ENCODE data around the gene USP6NL.

USP6NL gene

DNA sequence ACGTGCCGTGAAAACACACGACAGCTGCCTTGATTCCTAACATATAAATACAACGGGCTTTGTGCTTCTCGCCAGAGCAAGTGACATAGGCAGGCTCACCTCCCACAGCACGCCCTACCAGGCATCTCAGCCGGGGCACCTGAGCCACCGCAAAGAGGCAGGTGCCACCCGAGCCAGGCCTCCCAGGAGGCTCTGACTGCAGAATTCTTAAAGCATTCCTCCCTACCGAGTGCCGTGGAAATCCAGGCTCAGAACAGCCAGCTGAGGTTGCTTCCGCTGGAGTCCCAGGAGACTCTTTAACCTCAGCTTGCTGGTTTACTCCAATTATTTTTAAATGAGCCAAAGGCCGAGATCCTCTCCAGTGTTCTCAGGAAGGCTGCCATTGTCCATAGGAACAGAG lies 206.5 kb downstream of the USP6NL start:
- no peak for DNase-seq (ENCODE audit: extremely low read depth, insufficient read length)
- no peak overlapping the region for H3K4me3 ChIP-seq (replicated peaks; ENCODE audit: low read depth, low read length)
- no peak for TF ChIP-seq CTCF (IDR thresholded peaks at IDR 0.05; ENCODE audit: insufficient read depth, low read length, poor library complexity, severe bottlenecking)
- H3K36me3 ChIP-seq (ENCODE audit: control insufficient read depth, insufficient read depth, low read length), result no peaks in the 10 kb centered on the region
- no peaks in the 10 kb centered on the region; the same call in 1 of the 2 replicates for H3K27me3 ChIP-seq (replicated peaks; ENCODE audit: control insufficient read depth, insufficient read depth, low read length)

Measured in GM06990 (cell line).